Chondrocyte (in vitro differentiated cells): ENCODE results near the gene PCID2. TPM values are rescaled to one million over a fixed set of nuclear protein-coding genes. Genes with fewer than 3 reads are reported as not detected.
"Not testable (repeated sequence)": the region's sequence is repeated elsewhere in the genome, so short reads cannot be mapped to it uniquely, and the experiment has no call there.

Experiments
- DNase-seq: peaks from one replicate; pipeline ENCODE4 v3.0.0; 2021; ENCODE audit warnings: mixed read lengths, low spot score
- H3K27ac Mint-ChIP-seq: one replicate; pipeline ENCODE4 v1.8.0; 2021; ENCODE audit warnings: mild to moderate bottlenecking, moderate library complexity, mixed read lengths; ENCODE audit not compliant: unreplicated experiment
- H3K27me3 Mint-ChIP-seq: 2 replicates; pipeline ENCODE4 v1.8.0; 2021; ENCODE audit warnings: low read depth, mixed read lengths
- H3K36me3 Mint-ChIP-seq: 2 replicates; pipeline ENCODE4 v1.8.0; 2021; ENCODE audit warnings: low read depth, mixed read lengths
- H3K4me1 Mint-ChIP-seq: 2 replicates; pipeline ENCODE4 v1.8.0; 2021; ENCODE audit warnings: low read depth, mild to moderate bottlenecking, mixed read lengths
- H3K4me3 Mint-ChIP-seq: one replicate; pipeline ENCODE4 v1.8.0; 2021; ENCODE audit warnings: mild to moderate bottlenecking, moderate library complexity, mixed read lengths; ENCODE audit not compliant: unreplicated experiment
- H3K9me3 Mint-ChIP-seq: 2 replicates; pipeline ENCODE4 v1.8.0; 2021; ENCODE audit warnings: low read depth, mixed read lengths
- long read RNA-seq: library from polyadenylated mRNA; stranded (forward); transcript quantifications from one replicate; pipeline ENCODE4 v2.0.0, GENCODE V29; 2021
- total RNA-seq: library from RNA; stranded (reverse); gene quantifications from 3 replicates; pipeline ENCODE4 v1.2.1, GENCODE V29; 2021
- TF ChIP-seq, protein P1 (sequence below): fragments of 200-600 bp; sonication (generic); IDR thresholded peaks from 2 replicates; pipeline ENCODE4 v1.5.0; 2021; ENCODE audit warnings: antibody characterized with exemption, mild to moderate bottlenecking, moderate library complexity

PCID2 gene
- total RNA-seq, result 32.9 to 42.8 TPM (median 33.7 TPM) in 3 replicates
- long read RNA-seq, transcript PCID2-202 (14 exons, 1,898 nt), result major isoform, 46 of 95 reads
- long read RNA-seq, transcript PCID2-205 (15 exons, 1,654 nt), result minor isoform, 8 of 95 reads
- long read RNA-seq, transcript PCID2-206 (15 exons, 1,671 nt), result minor isoform, 17 of 95 reads
- long read RNA-seq, partial matches to known transcripts, result 2 of 95 reads
- long read RNA-seq, other reads (novel, unspliced or antisense), result 15 of 95 reads

DNA sequence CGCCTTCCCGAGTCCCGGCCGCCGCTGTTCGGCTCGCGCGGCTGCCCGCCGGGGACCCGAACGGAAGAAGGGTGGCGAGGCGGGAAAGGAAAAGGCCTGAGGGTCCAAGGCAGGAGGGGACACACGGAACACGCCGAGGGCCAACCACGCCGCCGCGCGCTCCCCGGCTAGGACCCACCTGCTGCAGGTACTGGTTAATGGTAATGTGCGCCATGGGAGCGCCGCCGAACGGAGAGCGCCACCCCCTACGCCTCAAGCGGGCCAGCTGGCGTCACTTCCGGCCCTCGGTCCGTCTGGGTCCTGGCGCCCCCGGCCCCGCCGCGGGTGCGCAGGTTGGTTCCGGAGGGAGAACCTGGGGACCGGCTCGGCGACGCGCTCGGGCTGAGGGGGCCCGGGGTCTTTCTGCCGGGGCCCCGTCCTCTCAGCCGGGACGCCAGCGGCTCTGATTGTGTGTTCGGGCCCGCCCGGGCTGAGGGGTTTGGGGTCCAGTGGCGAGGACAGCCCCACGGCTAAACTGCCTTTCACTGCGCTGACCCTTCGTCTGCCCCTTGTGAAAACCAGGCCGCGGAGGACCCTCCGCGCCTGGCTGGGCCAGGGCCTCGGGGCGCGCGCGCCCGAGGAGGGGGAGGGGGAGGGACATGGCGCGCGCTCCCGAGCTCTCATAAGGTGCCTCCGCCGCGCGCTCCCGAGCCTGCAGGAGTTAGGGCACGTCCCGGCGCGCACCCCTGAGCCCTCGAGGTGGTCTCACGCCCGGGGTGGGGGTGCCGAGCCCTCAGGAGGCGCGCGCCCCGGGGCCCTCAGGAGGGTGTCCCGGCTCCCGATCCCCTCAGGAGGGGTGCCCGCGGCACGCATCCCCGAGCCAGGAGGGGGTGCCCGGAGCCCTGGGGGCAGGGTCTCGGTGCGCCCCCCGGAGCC lies at the start of gene PCID2:
Gene PCID2 (minus strand): TSS at position 249 of the 915 bp plus-strand sequence. CDS start 35 bp downstream, at position 214.
- Mint-ChIP-seq H3K9me3 (no peaks in the 10 kb centered on the region), H3K27ac (peak within 1 kb of the TSS; percentile 92), H3K27me3 (no peaks in the 10 kb centered on the region), H3K36me3 (peaks cover 4% of the 10 kb centered on the region), H3K4me1 (peaks cover 56% of the 10 kb centered on the region), H3K4me3 (peak within 1 kb of the TSS; percentile 86)
- no peak for DNase-seq
- TF ChIP-seq, protein P1, sequence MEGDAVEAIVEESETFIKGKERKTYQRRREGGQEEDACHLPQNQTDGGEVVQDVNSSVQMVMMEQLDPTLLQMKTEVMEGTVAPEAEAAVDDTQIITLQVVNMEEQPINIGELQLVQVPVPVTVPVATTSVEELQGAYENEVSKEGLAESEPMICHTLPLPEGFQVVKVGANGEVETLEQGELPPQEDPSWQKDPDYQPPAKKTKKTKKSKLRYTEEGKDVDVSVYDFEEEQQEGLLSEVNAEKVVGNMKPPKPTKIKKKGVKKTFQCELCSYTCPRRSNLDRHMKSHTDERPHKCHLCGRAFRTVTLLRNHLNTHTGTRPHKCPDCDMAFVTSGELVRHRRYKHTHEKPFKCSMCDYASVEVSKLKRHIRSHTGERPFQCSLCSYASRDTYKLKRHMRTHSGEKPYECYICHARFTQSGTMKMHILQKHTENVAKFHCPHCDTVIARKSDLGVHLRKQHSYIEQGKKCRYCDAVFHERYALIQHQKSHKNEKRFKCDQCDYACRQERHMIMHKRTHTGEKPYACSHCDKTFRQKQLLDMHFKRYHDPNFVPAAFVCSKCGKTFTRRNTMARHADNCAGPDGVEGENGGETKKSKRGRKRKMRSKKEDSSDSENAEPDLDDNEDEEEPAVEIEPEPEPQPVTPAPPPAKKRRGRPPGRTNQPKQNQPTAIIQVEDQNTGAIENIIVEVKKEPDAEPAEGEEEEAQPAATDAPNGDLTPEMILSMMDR, result peak; percentile 24

DNA sequence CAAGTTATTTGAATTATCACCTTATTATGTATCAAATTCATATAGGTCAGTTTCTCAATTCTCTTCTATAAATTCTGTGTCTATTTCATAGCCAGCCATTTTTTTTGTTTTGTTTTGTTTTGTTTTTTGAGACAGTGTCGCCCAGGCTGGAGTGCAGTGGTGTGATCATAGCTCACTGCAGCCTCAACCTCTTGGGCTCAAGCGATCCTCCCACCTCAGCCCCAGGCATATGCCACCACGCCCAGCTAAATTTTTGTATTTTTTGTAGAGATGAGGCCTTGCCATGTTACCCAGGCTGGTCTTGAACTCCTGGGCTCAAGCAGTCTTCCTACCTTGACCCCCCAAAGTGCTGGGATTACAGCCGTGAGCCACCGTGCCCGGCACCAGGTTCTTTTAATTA lies 49.4 kb upstream of the PCID2 start:
- H3K27ac Mint-ChIP-seq, H3K27me3 Mint-ChIP-seq, H3K4me3 Mint-ChIP-seq, H3K4me1 Mint-ChIP-seq, H3K9me3 Mint-ChIP-seq, DNase-seq: not testable (repeated sequence)
- peaks cover 43% of the 10 kb centered on the region for H3K36me3 Mint-ChIP-seq

DNA sequence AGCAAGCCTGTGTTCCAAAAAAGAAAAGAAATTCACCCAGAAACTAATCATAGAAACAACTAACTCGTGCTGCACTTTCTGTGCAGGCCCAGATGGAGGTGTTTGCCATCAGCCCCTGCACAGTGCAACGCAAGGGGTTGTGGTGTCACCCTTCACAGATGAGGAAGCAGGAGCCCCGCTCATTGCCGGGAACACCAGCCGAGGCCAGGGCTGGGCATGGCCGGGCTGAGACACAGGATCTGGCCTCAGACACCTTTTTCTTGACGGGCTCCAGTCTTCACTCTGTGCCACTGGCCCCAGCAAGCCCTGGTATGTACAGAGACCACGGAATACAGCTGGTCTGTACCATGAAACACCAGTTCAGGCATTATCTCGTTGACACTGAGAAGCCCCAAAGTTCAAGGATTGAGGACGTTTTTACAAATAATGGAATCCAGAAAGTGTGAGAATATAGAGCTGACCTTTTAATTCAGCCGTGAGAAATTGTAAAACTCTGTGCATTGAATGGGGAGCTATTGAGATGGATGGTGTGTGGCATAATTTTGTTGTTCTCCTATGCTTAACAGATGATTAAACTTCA lies 44.1 kb upstream of the PCID2 start:
- Mint-ChIP-seq H3K27ac (no peak overlapping the region), H3K4me3 (no peak overlapping the region), H3K9me3 (no peaks in the 10 kb centered on the region), H3K36me3 (peaks cover 49% of the 10 kb centered on the region), H3K4me1 (no peaks in the 10 kb centered on the region), H3K27me3 (no peaks in the 10 kb centered on the region)
- TF ChIP-seq, protein P1, result no peak
- DNase-seq, result no peak

DNA sequence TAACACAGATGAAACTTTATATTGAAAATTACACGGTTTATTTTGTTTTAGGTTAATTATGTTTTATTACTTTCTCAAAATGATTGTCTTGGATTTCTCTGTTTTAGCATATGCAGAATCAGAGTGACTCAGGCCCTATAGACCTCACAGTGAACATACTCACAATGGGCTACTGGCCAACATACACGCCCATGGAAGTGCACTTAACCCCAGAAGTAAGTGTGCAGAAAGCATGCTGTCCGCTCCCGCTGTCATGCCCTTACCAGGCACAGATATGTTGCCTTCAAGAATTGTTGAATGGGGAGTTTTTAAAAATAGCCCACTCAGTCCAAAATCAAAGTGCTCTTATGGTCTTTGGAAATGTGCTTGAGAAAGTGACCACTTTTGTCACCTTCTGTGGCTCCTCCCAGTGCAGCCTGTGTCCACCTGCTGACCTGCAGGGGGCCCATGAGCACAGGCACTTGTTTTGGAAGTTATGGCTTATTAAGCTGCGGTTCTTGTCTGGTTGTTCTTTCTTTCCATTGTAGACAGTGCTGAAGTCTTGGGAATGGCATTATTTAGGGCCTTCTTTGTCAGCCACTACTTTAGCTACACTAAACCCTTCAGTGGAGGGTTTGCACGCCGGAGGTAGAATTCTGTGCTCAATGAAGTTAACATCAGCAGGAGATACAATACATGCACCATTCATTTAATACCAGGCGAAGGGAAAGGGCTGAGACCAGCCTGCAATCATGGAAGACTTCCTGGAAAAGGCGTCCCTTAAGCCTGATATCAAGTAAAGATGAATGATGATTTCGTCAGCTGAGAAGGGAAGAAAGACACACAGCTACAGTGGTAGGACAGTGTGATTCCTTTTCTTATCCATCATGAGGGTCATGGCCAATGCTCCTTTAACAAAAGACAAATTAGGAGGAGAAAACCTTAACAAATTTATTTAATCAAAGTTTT lies 37.7 kb upstream of the PCID2 start:
- H3K36me3 Mint-ChIP-seq, result peaks cover 50% of the 10 kb centered on the region
- H3K27me3 Mint-ChIP-seq, result no peaks in the 10 kb centered on the region
- no peak for DNase-seq
- H3K27ac Mint-ChIP-seq, result no peak overlapping the region
- no peak overlapping the region for H3K4me3 Mint-ChIP-seq
- no peaks in the 10 kb centered on the region for H3K4me1 Mint-ChIP-seq
- TF ChIP-seq, protein P1, result peak; percentile 59
- no peaks in the 10 kb centered on the region for H3K9me3 Mint-ChIP-seq

DNA sequence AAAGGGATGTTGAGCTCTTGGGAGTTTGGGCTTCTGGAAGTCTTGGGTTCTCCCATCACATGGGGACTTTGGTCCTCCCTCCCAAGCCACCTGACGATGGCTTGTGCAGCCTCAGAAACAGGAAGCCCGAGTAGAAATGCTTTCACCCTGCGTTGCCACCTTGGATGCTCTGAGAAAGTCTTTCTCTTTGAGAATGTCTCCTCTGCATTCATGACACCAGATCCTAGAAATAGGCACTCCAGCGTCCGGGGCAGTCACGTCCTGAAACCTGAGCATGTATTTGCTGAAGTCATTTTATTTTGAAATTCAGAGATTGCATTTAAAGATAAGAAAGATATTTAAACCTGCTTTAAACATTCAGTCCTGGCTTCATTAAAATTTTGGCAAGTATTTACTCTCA lies 35.4 kb upstream of the PCID2 start:
- no peaks in the 10 kb centered on the region for H3K27me3 Mint-ChIP-seq
- no peaks in the 10 kb centered on the region for H3K4me1 Mint-ChIP-seq
- no peak overlapping the region for H3K27ac Mint-ChIP-seq
- peaks cover 44% of the 10 kb centered on the region for H3K36me3 Mint-ChIP-seq
- TF ChIP-seq, protein P1, result no peak
- DNase-seq, result no peak
- no peaks in the 10 kb centered on the region for H3K9me3 Mint-ChIP-seq
- H3K4me3 Mint-ChIP-seq, result no peak overlapping the region

DNA sequence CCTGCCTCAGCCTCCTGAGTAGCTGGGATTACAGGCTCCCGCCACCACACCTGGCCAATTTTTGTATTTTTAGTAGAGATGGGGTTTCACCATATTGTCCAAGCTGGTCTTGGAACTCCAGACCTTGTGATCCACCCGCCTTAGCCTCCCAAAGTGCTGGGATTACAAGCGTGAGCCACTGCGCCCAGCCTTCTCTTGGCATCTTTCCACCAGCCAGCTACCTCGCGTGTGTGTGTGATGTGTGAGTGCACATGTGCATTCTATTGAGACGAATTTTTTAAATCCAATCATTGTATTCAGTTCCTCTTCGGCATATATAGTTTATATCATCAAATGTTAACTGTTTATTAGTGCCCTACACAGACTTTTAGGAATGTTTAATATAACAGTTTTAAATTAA lies 33.2 kb upstream of the PCID2 start:
- not testable (repeated sequence) for DNase-seq, H3K4me1 Mint-ChIP-seq, H3K27me3 Mint-ChIP-seq, H3K9me3 Mint-ChIP-seq, H3K4me3 Mint-ChIP-seq, H3K27ac Mint-ChIP-seq
- H3K36me3 Mint-ChIP-seq, result peaks cover 37% of the 10 kb centered on the region
